GM12872 (cell line): ENCODE data around the gene GRIK1.

Experiments used
- TF ChIP-seq, protein P1 (sequence below): IDR thresholded peaks from 3 replicates; pipeline ENCODE4 v1.5.1; 2011; ENCODE audit warnings: low read depth, mild to moderate bottlenecking, low read length, moderate library complexity; ENCODE audit not compliant: insufficient read depth

GRIK1 gene

DNA sequence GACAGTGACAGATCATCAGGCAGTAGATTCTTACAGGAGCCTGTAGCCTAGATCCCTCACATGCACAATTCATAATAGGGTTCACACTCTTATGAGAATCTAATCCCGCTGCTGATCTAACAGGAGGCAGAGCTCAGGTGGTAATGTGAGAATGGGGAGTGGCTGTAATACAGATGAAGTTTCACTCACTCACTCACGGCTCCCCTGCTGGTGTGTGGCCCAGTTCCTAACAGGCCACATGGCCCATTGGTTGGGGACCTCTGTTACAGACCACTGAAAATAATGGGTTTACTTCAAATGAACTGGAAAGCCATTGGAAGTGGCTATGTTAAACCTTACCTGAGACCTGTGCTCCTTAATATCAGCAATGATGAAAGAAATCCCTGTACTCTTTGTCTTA, 151.0 kb downstream of the GRIK1 start:
- TF ChIP-seq, protein P1, sequence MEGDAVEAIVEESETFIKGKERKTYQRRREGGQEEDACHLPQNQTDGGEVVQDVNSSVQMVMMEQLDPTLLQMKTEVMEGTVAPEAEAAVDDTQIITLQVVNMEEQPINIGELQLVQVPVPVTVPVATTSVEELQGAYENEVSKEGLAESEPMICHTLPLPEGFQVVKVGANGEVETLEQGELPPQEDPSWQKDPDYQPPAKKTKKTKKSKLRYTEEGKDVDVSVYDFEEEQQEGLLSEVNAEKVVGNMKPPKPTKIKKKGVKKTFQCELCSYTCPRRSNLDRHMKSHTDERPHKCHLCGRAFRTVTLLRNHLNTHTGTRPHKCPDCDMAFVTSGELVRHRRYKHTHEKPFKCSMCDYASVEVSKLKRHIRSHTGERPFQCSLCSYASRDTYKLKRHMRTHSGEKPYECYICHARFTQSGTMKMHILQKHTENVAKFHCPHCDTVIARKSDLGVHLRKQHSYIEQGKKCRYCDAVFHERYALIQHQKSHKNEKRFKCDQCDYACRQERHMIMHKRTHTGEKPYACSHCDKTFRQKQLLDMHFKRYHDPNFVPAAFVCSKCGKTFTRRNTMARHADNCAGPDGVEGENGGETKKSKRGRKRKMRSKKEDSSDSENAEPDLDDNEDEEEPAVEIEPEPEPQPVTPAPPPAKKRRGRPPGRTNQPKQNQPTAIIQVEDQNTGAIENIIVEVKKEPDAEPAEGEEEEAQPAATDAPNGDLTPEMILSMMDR, result no peak

DNA sequence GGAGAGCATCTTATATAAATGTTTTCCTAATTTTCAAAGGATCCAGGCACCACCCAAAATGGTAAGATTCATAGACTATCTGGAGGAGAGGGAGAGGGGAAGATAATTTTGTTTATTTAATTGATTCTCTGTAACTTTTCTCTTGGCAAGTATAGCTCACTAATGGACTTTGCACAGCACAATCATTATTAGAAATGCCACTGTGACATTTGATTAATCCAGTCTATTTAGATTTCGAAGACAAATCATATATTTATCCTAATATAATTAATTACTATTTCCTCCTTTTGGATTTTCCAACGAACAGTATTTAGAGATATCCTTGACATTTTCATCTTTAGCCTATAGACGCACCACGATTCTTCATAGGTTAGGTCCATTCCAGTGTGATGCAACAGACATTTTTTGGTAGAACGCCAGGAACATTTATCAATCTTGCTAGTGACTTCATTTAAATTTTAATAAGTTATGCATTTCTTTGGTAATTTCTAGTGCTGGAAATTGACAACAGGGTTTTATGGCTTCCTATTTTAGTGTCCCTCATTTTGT, 152.4 kb downstream of the GRIK1 start:
- TF ChIP-seq, protein P1, result no peak

DNA sequence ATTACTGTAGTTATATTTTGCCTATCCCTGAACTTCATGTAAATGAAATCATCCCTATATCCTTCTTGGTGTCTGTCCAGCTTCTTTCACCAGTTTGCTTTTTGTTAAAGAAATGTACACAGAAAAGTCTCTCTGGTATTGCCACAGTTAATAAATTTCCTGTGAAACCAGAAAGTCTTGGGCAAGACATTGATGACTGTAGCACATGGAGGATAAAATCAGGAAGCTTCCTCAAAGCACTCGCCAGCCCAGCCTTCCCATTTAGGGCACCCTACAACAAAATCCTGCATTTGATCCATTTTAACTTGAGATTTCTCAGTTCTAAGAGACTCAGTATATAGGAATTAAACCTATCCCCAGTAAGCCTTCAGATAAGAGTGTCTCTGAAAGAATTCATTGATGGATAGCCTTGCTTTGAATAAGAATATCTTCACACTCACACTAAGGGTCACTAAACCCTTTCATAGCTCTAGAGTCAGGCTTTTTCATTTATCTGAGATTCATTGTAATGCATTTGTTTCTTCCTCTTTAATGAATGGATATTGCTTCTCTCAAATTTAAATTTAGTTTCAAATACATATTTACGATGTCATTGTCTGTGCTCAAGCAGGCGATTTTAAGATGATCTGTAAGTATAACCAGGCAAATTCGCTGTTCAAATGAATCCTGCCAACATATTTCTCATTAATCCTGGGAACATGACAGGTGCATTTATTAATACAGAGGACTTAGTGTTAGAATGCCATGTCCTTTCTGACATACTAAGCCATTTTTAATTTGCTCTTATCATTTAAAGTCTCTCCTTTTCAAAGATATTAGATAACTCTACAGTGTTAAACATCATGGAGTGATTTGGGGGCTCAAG, 153.1 kb downstream of the GRIK1 start:
- TF ChIP-seq, protein P1, result no peak

DNA sequence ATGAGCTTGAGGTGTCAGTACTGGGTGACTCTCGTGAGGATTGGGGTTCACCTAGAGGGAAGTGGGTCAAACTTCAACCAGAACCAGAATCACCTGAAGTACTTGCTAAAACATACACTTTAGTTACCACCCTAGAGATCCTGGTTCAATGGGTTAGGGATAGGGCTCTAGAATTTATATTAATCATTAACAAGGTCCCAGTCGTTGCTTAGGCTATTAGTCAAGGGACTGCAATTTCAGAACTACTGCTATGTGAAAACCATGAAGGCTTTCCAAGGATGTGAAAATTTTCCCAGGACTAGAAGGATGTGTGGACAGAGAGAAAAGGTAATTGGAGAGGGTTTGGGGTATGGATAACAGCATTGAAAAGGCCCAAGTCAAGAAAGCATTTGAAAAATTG, 162.6 kb downstream of the GRIK1 start:
- TF ChIP-seq, protein P1, result no peak

DNA sequence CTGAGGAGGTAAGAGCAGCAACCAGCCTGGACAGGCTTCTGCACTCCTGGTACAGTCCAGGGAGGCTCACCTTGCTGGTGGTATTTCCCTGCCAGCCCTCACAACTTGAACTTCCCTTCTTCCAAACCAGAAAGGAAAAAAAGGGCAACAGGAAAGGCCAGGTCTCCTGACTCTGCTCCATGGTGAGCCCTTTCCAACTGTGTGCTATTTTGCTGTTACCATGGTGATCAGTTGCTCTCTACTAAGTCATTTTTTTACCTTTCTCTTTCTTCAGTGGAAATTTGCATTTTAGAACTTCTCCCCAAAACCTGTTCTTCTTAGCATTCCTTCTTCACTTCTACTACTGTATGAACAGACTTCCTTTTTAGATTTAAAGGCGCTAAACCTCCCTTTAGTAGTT, 164.3 kb downstream of the GRIK1 start:
- TF ChIP-seq, protein P1, result no peak

DNA sequence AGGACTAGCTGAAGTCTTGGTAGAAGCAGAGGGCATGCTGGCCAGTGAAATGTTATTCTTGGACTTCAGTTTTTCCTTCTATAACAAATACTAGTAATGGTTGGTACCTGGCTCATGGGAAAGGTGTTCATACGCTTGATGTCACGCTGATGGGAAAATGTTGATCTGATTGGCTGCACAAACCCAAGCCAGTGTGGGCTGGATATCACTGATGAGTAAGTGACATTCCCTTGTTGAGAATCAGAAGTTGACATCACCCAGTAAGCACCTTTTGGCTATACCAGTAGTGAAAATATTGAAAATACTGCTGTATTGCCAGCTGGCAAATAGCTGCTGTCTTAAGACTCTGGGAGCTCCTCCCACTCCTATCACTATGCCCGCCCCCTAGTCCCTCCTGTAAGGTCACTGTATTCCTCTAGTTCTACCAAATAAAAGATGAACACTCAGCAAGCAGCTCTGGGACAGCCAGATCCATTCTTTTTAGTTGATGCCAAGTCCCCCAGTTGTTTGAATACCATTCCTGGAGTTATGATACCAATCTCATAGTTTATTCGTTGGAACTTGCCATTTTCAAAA, 168.2 kb downstream of the GRIK1 start:
- TF ChIP-seq, protein P1, result no peak

DNA sequence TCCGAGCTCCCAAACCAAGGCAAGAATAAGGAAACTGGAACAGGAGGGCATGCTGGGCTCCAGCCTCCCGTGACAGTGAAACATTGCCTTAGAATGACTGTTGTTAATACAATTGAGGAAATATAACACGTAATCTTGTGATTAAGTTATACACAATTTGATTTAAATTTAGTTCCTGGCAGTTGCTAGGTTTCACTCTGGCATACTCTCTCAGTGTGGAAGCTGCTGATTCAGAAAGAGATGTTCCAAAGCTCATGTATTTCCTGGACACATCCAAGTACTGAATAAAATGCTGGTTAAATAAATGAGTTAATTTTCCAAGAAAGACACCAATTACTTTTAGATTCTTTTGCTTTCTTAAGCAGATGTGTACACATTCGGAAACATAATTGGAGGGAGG, 176.1 kb downstream of the GRIK1 start:
- TF ChIP-seq, protein P1, result no peak
